GM19372 (cell line): Measurements from ENCODE around the gene AFAP1L2.

Experiments used
- ATAC-seq: cut with Tn5 transposase; IDR thresholded peaks from one replicate; pipeline ENCODE4 v1.9.1; 2021; ENCODE audit warnings: mild to moderate bottlenecking, low read depth, moderate library complexity; ENCODE audit not compliant: unreplicated experiment

AFAP1L2 gene

GRCh38 chr10:114392112-114392835, 12.0 kb downstream of the AFAP1L2 start:
- no peak for ATAC-seq

- no peak for ATAC-seq
Measured at GRCh38 chr10:114391599-114391998, 12.7 kb downstream of the AFAP1L2 start.

- no peak for ATAC-seq
Measured at GRCh38 chr10:114389426-114389825, 14.9 kb downstream of the AFAP1L2 start.

- no peak for ATAC-seq
Measured at GRCh38 chr10:114388275-114388674, 16.0 kb downstream of the AFAP1L2 start.

GRCh38 chr10:114387784-114388183, 16.5 kb downstream of the AFAP1L2 start:
- ATAC-seq, result no peak

- no peak for ATAC-seq
Measured at GRCh38 chr10:114386452-114386851, 17.9 kb downstream of the AFAP1L2 start.

GRCh38 chr10:114385557-114385956, 18.7 kb downstream of the AFAP1L2 start:
- ATAC-seq, result no peak

- ATAC-seq, result no peak
Measured at GRCh38 chr10:114384601-114385000, 19.7 kb downstream of the AFAP1L2 start.

GRCh38 chr10:114384181-114384580, 20.1 kb downstream of the AFAP1L2 start:
- ATAC-seq, result no peak

GRCh38 chr10:114380797-114381196, 23.5 kb downstream of the AFAP1L2 start:
- ATAC-seq, result no peak

GRCh38 chr10:114380060-114380459, 24.2 kb downstream of the AFAP1L2 start:
- ATAC-seq, result no peak

- ATAC-seq, result no peak
Measured at GRCh38 chr10:114379631-114380041, 24.7 kb downstream of the AFAP1L2 start.

GRCh38 chr10:114376523-114376922, 27.8 kb downstream of the AFAP1L2 start:
- no peak for ATAC-seq

GRCh38 chr10:114375047-114375446, 29.3 kb downstream of the AFAP1L2 start:
- ATAC-seq, result no peak

GRCh38 chr10:114374053-114374791, 30.1 kb downstream of the AFAP1L2 start:
- ATAC-seq, result no peak

GRCh38 chr10:114373631-114374030, 30.7 kb downstream of the AFAP1L2 start:
- ATAC-seq, result no peak

GRCh38 chr10:114372995-114373394, 31.3 kb downstream of the AFAP1L2 start:
- no peak for ATAC-seq

GRCh38 chr10:114372179-114372578, 32.1 kb downstream of the AFAP1L2 start:
- ATAC-seq, result no peak

- no peak for ATAC-seq
Measured at GRCh38 chr10:114370966-114371365, 33.3 kb downstream of the AFAP1L2 start.

- ATAC-seq, result no peak
Measured at GRCh38 chr10:114370199-114370598, 34.1 kb downstream of the AFAP1L2 start.

GRCh38 chr10:114368057-114368391, 36.3 kb downstream of the AFAP1L2 start:
- ATAC-seq, result no peak
